Neuronal stem cell (in vitro differentiated cells): ENCODE data around the gene RUNX1.

Source experiments
- DNase-seq: peaks from one replicate; pipeline ENCODE4 v3.0.0-alpha.2; 2013; ENCODE audit warnings: low spot score
- H2AFZ ChIP-seq: one replicate; pipeline ENCODE4 v1.6.1; 2013; ENCODE audit warnings: mild to moderate bottlenecking, low read length, inconsistent platforms
- H2AK5ac ChIP-seq: 2 replicates; pipeline ENCODE4 v1.6.1; 2013; ENCODE audit warnings: low read depth, mild to moderate bottlenecking, inconsistent platforms, low read length, moderate library complexity, mixed read lengths
- H2BK120ac ChIP-seq: 2 replicates; pipeline ENCODE4 v1.6.1; 2013; ENCODE audit warnings: low read depth, mild to moderate bottlenecking, inconsistent platforms, low read length, moderate library complexity, mixed read lengths
- H2BK12ac ChIP-seq: one replicate; pipeline ENCODE4 v1.6.1; 2013; ENCODE audit warnings: low read length, inconsistent platforms
- H2BK15ac ChIP-seq: 2 replicates; pipeline ENCODE4 v1.6.1; 2013; ENCODE audit warnings: mild to moderate bottlenecking, low read length, inconsistent platforms, mixed read lengths
- H2BK5ac ChIP-seq: one replicate; pipeline ENCODE4 v1.6.1; 2013; ENCODE audit warnings: inconsistent platforms, mild to moderate bottlenecking, low read length, moderate library complexity
- H3K14ac ChIP-seq: one replicate; pipeline ENCODE4 v1.6.1; 2013; ENCODE audit warnings: low read length, inconsistent platforms
- H3K18ac ChIP-seq: 2 replicates; pipeline ENCODE4 v1.6.1; 2013; ENCODE audit warnings: low read length, inconsistent platforms
- H3K23ac ChIP-seq: 2 replicates; pipeline ENCODE4 v1.6.1; 2013; ENCODE audit warnings: low read depth, mild to moderate bottlenecking, mixed read lengths, low read length, inconsistent platforms; ENCODE audit not compliant: poor library complexity
- H3K27ac ChIP-seq: replicated peaks from 3 replicates; pipeline ENCODE4 v1.5.1; 2013; ENCODE audit warnings: low read length, inconsistent platforms
- H3K27me3 ChIP-seq, 3 experiments: 2 replicates each; pipeline ENCODE4 v1.6.1; 2013; ENCODE audit warnings: low read length in 3 of 3, mild to moderate bottlenecking in 2 of 3, inconsistent platforms in 1 of 3, low read depth in 1 of 3, mixed read lengths in 1 of 3, moderate library complexity in 1 of 3; ENCODE audit not compliant: control insufficient read depth in 3 of 3, insufficient read depth in 3 of 3
- H3K36me3 ChIP-seq, 2 donors: replicated peaks in 1 of 2; 2 replicates each; pipeline ENCODE4 v1.6.1; 2013; ENCODE audit warnings: low read length in 2 of 2; ENCODE audit not compliant: control insufficient read depth in 2 of 2, insufficient read depth in 2 of 2
- H3K4ac ChIP-seq: 2 replicates; pipeline ENCODE4 v1.6.1; 2013; ENCODE audit warnings: inconsistent platforms, mild to moderate bottlenecking, low read length, moderate library complexity
- H3K4me1 ChIP-seq, 2 donors: 1 replicate in 1 of 2; 2 replicates in 1 of 2; pipeline ENCODE4 v1.6.1; 2013; ENCODE audit warnings: low read length in 2 of 2, low read depth in 1 of 2; ENCODE audit not compliant: control insufficient read depth in 2 of 2, insufficient read depth in 1 of 2
- H3K4me2 ChIP-seq: one replicate; pipeline ENCODE4 v1.6.1; 2013; ENCODE audit warnings: mild to moderate bottlenecking, low read length, inconsistent platforms; ENCODE audit not compliant: insufficient read depth, poor library complexity, severe bottlenecking
- H3K4me3 ChIP-seq, 2 donors: 2 replicates each; pipeline ENCODE4 v1.5.1; 2013; ENCODE audit warnings: low read length in 2 of 2, mild to moderate bottlenecking in 2 of 2, inconsistent platforms in 1 of 2, moderate library complexity in 1 of 2
- H3K79me1 ChIP-seq: one replicate; pipeline ENCODE4 v1.6.1; 2013; ENCODE audit warnings: low read depth, mild to moderate bottlenecking, inconsistent platforms, low read length, moderate library complexity
- H3K9ac ChIP-seq: one replicate; pipeline ENCODE4 v1.6.1; 2013; ENCODE audit warnings: mild to moderate bottlenecking, low read depth, low read length, inconsistent platforms; ENCODE audit not compliant: poor library complexity
- H3K9me3 ChIP-seq, 2 donors: replicated peaks in 1 of 2; 2 replicates each; pipeline versions ENCODE3 to v1.6.1; 2013; ENCODE audit warnings: low read length in 2 of 2, mild to moderate bottlenecking in 2 of 2, inconsistent platforms in 1 of 2, low read depth in 1 of 2, mixed read lengths in 1 of 2, moderate library complexity in 1 of 2; ENCODE audit not compliant: control insufficient read depth in 2 of 2, insufficient read depth in 1 of 2
- H4K8ac ChIP-seq: one replicate; pipeline ENCODE4 v1.6.1; 2013; ENCODE audit warnings: low read depth, mild to moderate bottlenecking, inconsistent platforms, low read length, moderate library complexity
- H4K91ac ChIP-seq: one replicate; pipeline ENCODE4 v1.6.1; 2013; ENCODE audit warnings: low read length, low read depth, mild to moderate bottlenecking, inconsistent platforms; ENCODE audit not compliant: poor library complexity
- WGBS, 2 donors: extraction: QIAGEN DNeasy Blood & Tissue Kit; methylation state at CpG; one replicate each; pipeline ENCODE4 v1.1.7; 2013; ENCODE audit warnings: missing lambda C conversion rate in 2 of 2, mixed read lengths in 1 of 2; ENCODE audit not compliant: insufficient read length in 2 of 2, insufficient replicate concordance in 1 of 2; ENCODE audit errors: extremely low coverage in 2 of 2; 5-methylcytosine and 5-hydroxymethylcytosine counted together

The RUNX1 gene

GRCh38 chr21:34935452-34935851 lies 113.7 kb downstream of the RUNX1 start:
- Histone ChIP-seq H2AFZ (no peak overlapping the region), H2BK120ac (no peak overlapping the region), H3K27me3 (no peaks in the 10 kb centered on the region), H2BK12ac (no peak overlapping the region), H2BK5ac (no peak overlapping the region), H3K4me3 (no peak overlapping the region), H3K27ac (no peak overlapping the region), H3K9me3 (no peaks in the 10 kb centered on the region), H3K14ac (no peak overlapping the region), H2BK15ac (no peak overlapping the region), H3K4ac (no peak overlapping the region), H3K4me2 (no peak overlapping the region), H2AK5ac (no peak overlapping the region), H3K9ac (no peak overlapping the region), H3K36me3 (no peaks in the 10 kb centered on the region), H3K23ac (no peak overlapping the region), H3K79me1 (no peaks in the 10 kb centered on the region), H3K4me1 (no peaks in the 10 kb centered on the region), H3K18ac (no peak overlapping the region), H4K8ac (no peak overlapping the region), H4K91ac (no peak overlapping the region)
- WGBS, 2 donors = no CpG with 5 or more reads among the region's 1 CpG
- DNase-seq = no peak

- no peak overlapping the region for H3K18ac ChIP-seq
- H4K91ac ChIP-seq = no peak overlapping the region
- no peak overlapping the region for H4K8ac ChIP-seq
- no peaks in the 10 kb centered on the region for H3K27me3 ChIP-seq
- H2BK15ac ChIP-seq = no peak overlapping the region
- no CpG with 5 or more reads among the region's 2 CpGs for WGBS, 2 donors
- no peak overlapping the region for H3K9ac ChIP-seq
- H3K4me2 ChIP-seq = no peak overlapping the region
- no peak overlapping the region for H2AK5ac ChIP-seq
- no peaks in the 10 kb centered on the region for H3K36me3 ChIP-seq
- H2BK120ac ChIP-seq = no peak overlapping the region
- no peak for DNase-seq
- H3K23ac ChIP-seq = no peak overlapping the region
- H2AFZ ChIP-seq = no peak overlapping the region
- H3K27ac ChIP-seq = no peak overlapping the region
- no peak overlapping the region for H3K4me3 ChIP-seq
- no peak overlapping the region for H3K4ac ChIP-seq
- no peak overlapping the region for H2BK12ac ChIP-seq
- H3K9me3 ChIP-seq = no peaks in the 10 kb centered on the region
- H3K14ac ChIP-seq = no peak overlapping the region
- H2BK5ac ChIP-seq = no peak overlapping the region
- no peaks in the 10 kb centered on the region for H3K4me1 ChIP-seq
- H3K79me1 ChIP-seq = no peaks in the 10 kb centered on the region
Measured at GRCh38 chr21:34934350-34934749, 114.8 kb downstream of the RUNX1 start.

GRCh38 chr21:34933609-34934335 lies 115.3 kb downstream of the RUNX1 start:
- H3K27ac ChIP-seq = no peak overlapping the region

GRCh38 chr21:34932233-34932632 lies 116.9 kb downstream of the RUNX1 start:
- H2AFZ ChIP-seq = no peak overlapping the region
- H3K4me3 ChIP-seq = no peak overlapping the region
- H3K23ac ChIP-seq = no peak overlapping the region
- H2BK5ac ChIP-seq = no peak overlapping the region
- H3K9ac ChIP-seq = no peak overlapping the region
- H3K36me3 ChIP-seq = no peaks in the 10 kb centered on the region
- H3K9me3 ChIP-seq = no peaks in the 10 kb centered on the region
- no peaks in the 10 kb centered on the region for H3K4me1 ChIP-seq
- no peaks in the 10 kb centered on the region for H3K27me3 ChIP-seq
- H3K18ac ChIP-seq = no peak overlapping the region
- H3K14ac ChIP-seq = no peak overlapping the region
- H4K8ac ChIP-seq = no peak overlapping the region
- no peak for DNase-seq
- H3K27ac ChIP-seq = no peak overlapping the region
- no peak overlapping the region for H3K4ac ChIP-seq
- no peak overlapping the region for H2BK15ac ChIP-seq
- H3K79me1 ChIP-seq = no peaks in the 10 kb centered on the region
- H4K91ac ChIP-seq = no peak overlapping the region
- H2AK5ac ChIP-seq = no peak overlapping the region
- WGBS, 2 donors = no CpG with 5 or more reads among the region's 2 CpGs
- no peak overlapping the region for H2BK12ac ChIP-seq
- no peak overlapping the region for H3K4me2 ChIP-seq
- H2BK120ac ChIP-seq = no peak overlapping the region

More at GRCh38 chr21:34933609-34934335, 115.3 kb downstream of the RUNX1 start:
- no peaks in the 10 kb centered on the region for H3K36me3 ChIP-seq
- H3K23ac ChIP-seq = no peak overlapping the region
- H2BK15ac ChIP-seq = no peak overlapping the region
- no peak overlapping the region for H3K18ac ChIP-seq
- H3K9me3 ChIP-seq = no peaks in the 10 kb centered on the region
- no peak overlapping the region for H2AFZ ChIP-seq
- no peak overlapping the region for H3K14ac ChIP-seq
- H2AK5ac ChIP-seq = no peak overlapping the region
- WGBS, 2 donors = no CpG with 5 or more reads among the region's 3 CpGs
- no peaks in the 10 kb centered on the region for H3K4me1 ChIP-seq
- no peak overlapping the region for H3K4me2 ChIP-seq
- no peaks in the 10 kb centered on the region for H3K27me3 ChIP-seq
- no peak for DNase-seq
- no peak overlapping the region for H3K4me3 ChIP-seq
- no peak overlapping the region for H2BK12ac ChIP-seq
- no peak overlapping the region for H4K8ac ChIP-seq
- H2BK120ac ChIP-seq = no peak overlapping the region
- no peak overlapping the region for H2BK5ac ChIP-seq
- H4K91ac ChIP-seq = no peak overlapping the region
- H3K4ac ChIP-seq = no peak overlapping the region
- no peak overlapping the region for H3K9ac ChIP-seq
- no peaks in the 10 kb centered on the region for H3K79me1 ChIP-seq
